Measurements from ENCODE around the gene LCNL1. TPM values are rescaled to one million over a fixed set of nuclear protein-coding genes. Genes with fewer than 3 reads are reported as not detected.
A peak's percentile ranks its signal among the peaks of the same experiment; 100 is the strongest.

The LCNL1 gene
- total RNA-seq, 4 donors from 2014 or later = 0.19 TPM; not detected in 3

GRCh38 chr9:137019891-137020683 is 37.3 kb downstream of the LCNL1 start:
- H3K36me3 ChIP-seq = peaks cover 0 to 42% (median 0%) of the 10 kb centered on the region in 3 donors
- no peaks in the 10 kb centered on the region for H3K27me3 ChIP-seq
- no peaks in the 10 kb centered on the region for H3K9me3 ChIP-seq
- intact Hi-C loops (cut with DNase I) = no loop called here
- H3K4me1 ChIP-seq = peaks cover 0 to 6% (median 0%) of the 10 kb centered on the region in 3 donors
- DNase-seq = no peak
- WGBS, 2 donors = 90% methylated on average over 2 to 6 of the region's 34 CpGs
- TF ChIP-seq, protein P1, sequence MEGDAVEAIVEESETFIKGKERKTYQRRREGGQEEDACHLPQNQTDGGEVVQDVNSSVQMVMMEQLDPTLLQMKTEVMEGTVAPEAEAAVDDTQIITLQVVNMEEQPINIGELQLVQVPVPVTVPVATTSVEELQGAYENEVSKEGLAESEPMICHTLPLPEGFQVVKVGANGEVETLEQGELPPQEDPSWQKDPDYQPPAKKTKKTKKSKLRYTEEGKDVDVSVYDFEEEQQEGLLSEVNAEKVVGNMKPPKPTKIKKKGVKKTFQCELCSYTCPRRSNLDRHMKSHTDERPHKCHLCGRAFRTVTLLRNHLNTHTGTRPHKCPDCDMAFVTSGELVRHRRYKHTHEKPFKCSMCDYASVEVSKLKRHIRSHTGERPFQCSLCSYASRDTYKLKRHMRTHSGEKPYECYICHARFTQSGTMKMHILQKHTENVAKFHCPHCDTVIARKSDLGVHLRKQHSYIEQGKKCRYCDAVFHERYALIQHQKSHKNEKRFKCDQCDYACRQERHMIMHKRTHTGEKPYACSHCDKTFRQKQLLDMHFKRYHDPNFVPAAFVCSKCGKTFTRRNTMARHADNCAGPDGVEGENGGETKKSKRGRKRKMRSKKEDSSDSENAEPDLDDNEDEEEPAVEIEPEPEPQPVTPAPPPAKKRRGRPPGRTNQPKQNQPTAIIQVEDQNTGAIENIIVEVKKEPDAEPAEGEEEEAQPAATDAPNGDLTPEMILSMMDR (IDR thresholded peaks at IDR 0.05) = no peak
- TF ChIP-seq POLR2A (IDR thresholded peaks at IDR 0.05) = no peak
- no peak overlapping the region for H3K27ac ChIP-seq
- H3K4me3 ChIP-seq = no peak overlapping the region

DNA sequence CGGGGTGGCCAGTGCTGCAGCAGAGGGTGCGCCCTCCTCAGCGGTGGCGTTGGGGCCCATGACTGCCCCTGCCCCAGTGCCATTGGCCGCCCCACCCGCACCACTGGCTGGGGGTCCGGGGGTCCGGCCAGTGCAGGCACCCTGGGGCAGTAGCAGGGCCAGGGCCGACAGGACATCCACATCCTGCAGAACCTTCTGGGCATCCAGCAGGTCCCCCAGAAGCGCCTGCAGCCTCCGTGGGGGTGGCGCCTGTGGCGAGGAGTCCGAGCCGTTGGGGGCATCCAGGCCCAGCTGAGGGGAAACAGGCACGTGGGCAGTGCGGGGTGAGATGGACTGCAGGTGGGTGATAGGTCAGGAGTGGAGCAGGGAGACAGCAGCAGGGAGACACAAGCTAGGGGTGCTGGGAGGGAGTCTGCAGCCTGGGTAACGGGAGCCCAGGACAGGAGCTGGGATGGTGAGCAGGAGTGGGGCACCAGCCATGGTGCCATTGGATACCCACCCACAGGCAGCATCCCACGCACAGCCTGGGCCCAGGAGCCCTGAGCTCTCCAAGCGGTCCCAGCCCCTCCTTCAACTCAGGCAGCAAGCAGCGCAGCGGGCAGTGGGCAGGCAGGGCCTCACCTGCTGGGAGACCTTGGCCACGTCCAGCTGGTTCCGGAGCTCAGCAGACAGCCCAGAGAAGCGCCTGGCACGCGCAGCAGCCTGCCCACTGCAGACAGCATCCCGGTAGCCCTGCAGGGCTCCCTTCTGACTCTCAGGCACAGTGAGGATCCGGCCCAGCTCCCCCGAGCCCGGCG is 38.2 kb downstream of the LCNL1 start:
- 90 to 100% methylated on average over 2 to 12 of the region's 32 CpGs for WGBS, 2 donors
- Histone ChIP-seq H3K27me3 (no peaks in the 10 kb centered on the region), H3K4me1 (peaks cover 0 to 14% (median 1%) of the 10 kb centered on the region in 3 donors)

DNA sequence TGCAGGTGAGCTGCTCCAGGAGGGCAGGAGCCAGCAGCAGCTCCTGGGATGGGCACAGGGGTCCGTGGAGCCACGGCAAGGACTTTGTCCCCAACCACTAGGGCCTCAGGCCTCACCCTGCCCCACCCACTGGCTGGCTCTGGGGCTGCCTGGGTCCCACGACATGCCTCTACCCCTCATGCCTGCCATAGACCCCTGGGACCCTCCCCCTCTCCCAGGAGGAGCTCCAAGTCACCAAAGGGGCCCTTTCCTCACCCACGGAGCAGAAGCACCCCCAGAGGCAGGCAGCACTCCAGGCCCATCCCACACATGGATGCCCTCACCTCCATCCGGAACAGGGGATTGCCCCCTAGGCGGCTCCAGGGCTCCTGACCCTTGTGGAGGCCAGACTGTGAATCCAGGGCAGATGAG is 38.8 kb downstream of the LCNL1 start:
- DNase-seq = no peak
- Histone ChIP-seq H3K9me3 (no peaks in the 10 kb centered on the region), H3K4me3 (no peak overlapping the region), H3K27me3 (no peaks in the 10 kb centered on the region), H3K36me3 (peaks cover 0 to 27% (median 0%) of the 10 kb centered on the region in 3 donors), H3K27ac (no peak overlapping the region), H3K4me1 (peaks cover 4 to 20% (median 6%) of the 10 kb centered on the region in 3 donors)
- intact Hi-C loops (cut with DNase I) = no loop called here
- 50% methylated on average over 1 of the region's 6 CpGs; no CpG with 5 or more reads in 1 of the 2 donors for WGBS, 2 donors
- TF ChIP-seq, protein P1 (IDR thresholded peaks at IDR 0.05) = no peak
- no peak for TF ChIP-seq POLR2A (IDR thresholded peaks at IDR 0.05)

More for the DNA sequence above, 38.2 kb downstream of the LCNL1 start:
- Histone ChIP-seq H3K4me3 (no peak overlapping the region), H3K36me3 (peaks cover 0 to 33% (median 0%) of the 10 kb centered on the region in 3 donors), H3K27ac (no peak overlapping the region), H3K9me3 (no peaks in the 10 kb centered on the region)
- intact Hi-C loops (cut with DNase I) = no loop called here
- no peak for DNase-seq
- TF ChIP-seq, protein P1 (IDR thresholded peaks at IDR 0.05) = no peak
- TF ChIP-seq POLR2A (IDR thresholded peaks at IDR 0.05) = no peak

DNA sequence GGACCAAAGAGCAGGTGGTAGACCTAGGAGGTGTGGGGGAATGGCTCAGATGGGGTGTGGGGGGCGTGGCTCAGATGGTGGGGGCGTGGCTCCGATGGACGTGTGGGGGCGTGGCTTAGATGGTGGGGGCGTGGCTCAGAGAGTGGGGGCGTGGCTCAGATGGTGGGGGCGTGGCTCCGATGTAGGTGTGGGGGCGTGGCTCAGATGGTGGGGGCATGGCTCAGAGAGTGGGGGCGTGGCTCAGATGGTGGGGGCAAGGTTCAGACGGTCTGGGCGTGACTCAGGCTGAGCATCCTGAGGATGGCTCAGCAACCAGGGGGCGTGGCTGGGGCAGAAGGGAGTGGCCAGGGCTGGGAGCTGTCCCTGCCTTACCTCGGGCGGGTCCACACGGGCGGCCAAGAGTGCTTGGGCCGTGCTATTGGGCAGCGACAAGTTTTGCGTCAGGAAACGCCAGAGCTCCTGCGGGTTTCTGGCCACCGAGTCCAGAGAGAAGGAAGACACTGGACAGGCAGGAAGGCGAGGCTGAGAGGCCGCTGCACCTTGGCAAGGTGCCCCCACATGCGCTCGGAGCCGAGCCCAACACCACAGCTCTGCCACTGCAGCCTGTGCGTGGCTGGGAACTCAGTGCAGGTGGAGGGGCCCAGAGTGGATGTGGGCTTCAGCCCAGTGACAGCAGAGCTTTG is 39.3 kb downstream of the LCNL1 start:
- Histone ChIP-seq H3K4me1 (peaks cover 8 to 26% (median 10%) of the 10 kb centered on the region in 3 donors), H3K27ac (no peak overlapping the region)
- 29% methylated on average over 3 of the region's 30 CpGs; no CpG with 5 or more reads in 1 of the 2 donors for WGBS, 2 donors

More for the DNA sequence above, 39.3 kb downstream of the LCNL1 start:
- intact Hi-C loops (cut with DNase I) = no loop called here
- no peak for DNase-seq
- Histone ChIP-seq H3K9me3 (no peaks in the 10 kb centered on the region), H3K27me3 (no peaks in the 10 kb centered on the region), H3K4me3 (no peak overlapping the region), H3K36me3 (peaks cover 0 to 22% (median 0%) of the 10 kb centered on the region in 3 donors)
- peak in 1 of 4 donors; percentile 14 for TF ChIP-seq POLR2A (IDR thresholded peaks at IDR 0.05)
- TF ChIP-seq, protein P1 (IDR thresholded peaks at IDR 0.05) = no peak
